ENCODE measurements around the gene CFHR2.
"Not testable (repeated sequence)": the region's sequence is repeated elsewhere in the genome, so short reads cannot be mapped to it uniquely, and the experiment has no call there.

CFHR2 gene

DNA sequence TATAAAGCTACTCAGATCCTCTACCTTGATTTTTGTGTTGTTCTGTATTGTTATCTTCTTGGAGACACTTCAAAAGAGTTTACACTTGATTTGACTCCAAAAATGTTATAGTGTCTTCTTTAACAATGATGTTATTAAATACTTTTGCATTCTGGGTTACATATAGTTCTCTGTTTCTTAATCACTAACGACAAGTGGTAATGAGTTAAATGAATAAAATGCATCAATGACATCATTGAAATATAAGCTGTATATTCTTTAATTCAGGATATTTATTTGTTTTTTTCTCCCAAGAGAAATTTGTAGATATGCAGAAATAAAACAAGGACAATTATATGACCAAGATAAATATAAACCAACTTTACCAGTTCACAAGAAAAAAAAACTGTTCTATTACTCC is 26.6 kb downstream of the CFHR2 start:
- WGBS (ENCODE audit: insufficient coverage): no CpG with 5 or more reads among the region's 1 CpG

DNA sequence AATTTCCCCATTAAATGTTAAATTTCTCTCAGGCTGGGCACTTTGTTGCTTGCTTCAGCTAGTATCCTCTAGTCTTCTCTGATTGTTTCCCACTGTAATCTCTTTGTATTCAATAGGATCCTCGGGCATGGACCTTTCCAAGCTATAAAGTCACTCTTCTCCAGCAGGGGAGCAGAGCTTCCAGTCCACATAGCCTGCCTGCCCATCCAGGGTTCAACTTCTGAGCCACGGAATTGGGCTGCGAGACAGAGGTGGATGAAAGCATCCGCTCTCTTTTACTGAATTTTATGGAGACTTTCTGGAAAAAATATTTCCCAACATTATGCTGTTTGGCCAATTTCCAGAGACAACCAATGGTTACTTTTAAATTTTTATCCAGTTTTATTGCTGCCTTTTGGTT is 32.7 kb downstream of the CFHR2 start:
- 100% methylated on average over 2 of the region's 4 CpGs for WGBS (ENCODE audit: insufficient coverage)
- no peak overlapping the region for H3K4me3 ChIP-seq (ENCODE audit: control insufficient read depth in 1 of 7, extremely low read depth in 1 of 7, insufficient read depth in 4 of 7, low read depth in 2 of 7, low read length in 6 of 7)
- ChIA-PET CTCF (no interaction called here), POLR2A (no interaction called here)
- H3K4me1 ChIP-seq (ENCODE audit: control extremely low read depth in 1 of 4, control insufficient read depth in 4 of 4, insufficient read depth in 4 of 4, low read length in 3 of 4): no peaks in the 10 kb centered on the region
- H3K27ac ChIP-seq (ENCODE audit: insufficient read depth in 1 of 2, low read depth in 1 of 2, low read length in 2 of 2, poor library complexity in 1 of 2, severe bottlenecking in 2 of 2): no peak overlapping the region
- DNase-seq: no peak
- H3K36me3 ChIP-seq (ENCODE audit: control insufficient read depth in 4 of 4, insufficient read depth in 4 of 4, low read length in 3 of 4): no peaks in the 10 kb centered on the region
- no peaks in the 10 kb centered on the region for H3K9me3 ChIP-seq (ENCODE audit: control extremely low read depth in 1 of 5, control insufficient read depth in 4 of 5, insufficient read depth in 2 of 5, low read depth in 1 of 5, low read length in 4 of 5)
- H3K27me3 ChIP-seq (replicated peaks in 2 of 5; ENCODE audit: control insufficient read depth in 4 of 5, insufficient read depth in 5 of 5, low read length in 4 of 5): no peaks in the 10 kb centered on the region

More for the DNA sequence above, 26.6 kb downstream of the CFHR2 start:
- Histone ChIP-seq H3K27ac (ENCODE audit: insufficient read depth in 1 of 2, low read depth in 1 of 2, low read length in 2 of 2, poor library complexity in 1 of 2, severe bottlenecking in 2 of 2) (no peak overlapping the region), H3K27me3 (replicated peaks in 2 of 5; ENCODE audit: control insufficient read depth in 4 of 5, insufficient read depth in 5 of 5, low read length in 4 of 5) (no peaks in the 10 kb centered on the region), H3K9me3 (ENCODE audit: control extremely low read depth in 1 of 5, control insufficient read depth in 4 of 5, insufficient read depth in 2 of 5, low read depth in 1 of 5, low read length in 4 of 5) (no peaks in the 10 kb centered on the region), H3K4me3 (ENCODE audit: control insufficient read depth in 1 of 7, extremely low read depth in 1 of 7, insufficient read depth in 4 of 7, low read depth in 2 of 7, low read length in 6 of 7) (no peak overlapping the region), H3K4me1 (ENCODE audit: control extremely low read depth in 1 of 4, control insufficient read depth in 4 of 4, insufficient read depth in 4 of 4, low read length in 3 of 4) (no peaks in the 10 kb centered on the region), H3K36me3 (ENCODE audit: control insufficient read depth in 4 of 4, insufficient read depth in 4 of 4, low read length in 3 of 4) (no peaks in the 10 kb centered on the region)
- no peak for DNase-seq
- ChIA-PET CTCF (interaction anchor here (1.1 kb wide), 1 partner anchor 10 kb away, joined by 3 read pairs; no protein-coding TSS in a partner anchor), POLR2A (no interaction called here)

DNA sequence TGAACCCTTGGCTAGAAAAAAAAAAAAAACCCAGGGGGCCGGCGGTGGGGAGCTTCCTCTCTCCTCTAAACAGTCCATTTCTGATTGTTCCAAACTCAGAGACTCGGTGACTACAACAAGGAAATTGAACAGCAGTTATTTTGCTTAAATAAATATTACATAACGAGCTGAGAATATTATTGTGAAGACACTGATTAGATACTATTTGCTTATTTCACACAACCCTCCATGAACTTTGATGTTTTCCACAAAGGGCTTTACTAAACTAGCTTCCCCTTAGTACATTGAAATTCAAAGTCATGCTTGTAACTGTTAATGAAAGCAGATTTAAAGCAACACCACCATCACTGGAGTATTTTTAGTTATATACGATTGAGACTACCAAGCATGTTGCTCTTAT is 33.7 kb downstream of the CFHR2 start, which contains the start of gene CFHR5:
TSS of gene CFHR5 (plus strand) at position 279 of the 400 bp plus-strand sequence. CDS start at position 388, 109 bp downstream.
- H3K36me3 ChIP-seq (ENCODE audit: control insufficient read depth in 4 of 4, insufficient read depth in 4 of 4, low read length in 3 of 4): no peaks in the 10 kb centered on the region
- H3K4me3 ChIP-seq (ENCODE audit: control insufficient read depth in 1 of 7, extremely low read depth in 1 of 7, insufficient read depth in 4 of 7, low read depth in 2 of 7, low read length in 6 of 7): no peak within 1 kb of the TSS
- DNase-seq: no peak
- no peak within 1 kb of the TSS for H3K27ac ChIP-seq (ENCODE audit: insufficient read depth in 1 of 2, low read depth in 1 of 2, low read length in 2 of 2, poor library complexity in 1 of 2, severe bottlenecking in 2 of 2)
- ChIA-PET CTCF (no interaction called here), POLR2A (no interaction called here)
- H3K27me3 ChIP-seq (replicated peaks in 2 of 5; ENCODE audit: control insufficient read depth in 4 of 5, insufficient read depth in 5 of 5, low read length in 4 of 5): no peaks in the 10 kb centered on the region
- no peaks in the 10 kb centered on the region for H3K9me3 ChIP-seq (ENCODE audit: control extremely low read depth in 1 of 5, control insufficient read depth in 4 of 5, insufficient read depth in 2 of 5, low read depth in 1 of 5, low read length in 4 of 5)
- no CpG with 5 or more reads among the region's 5 CpGs for WGBS (ENCODE audit: insufficient coverage)
- no peaks in the 10 kb centered on the region for H3K4me1 ChIP-seq (ENCODE audit: control extremely low read depth in 1 of 4, control insufficient read depth in 4 of 4, insufficient read depth in 4 of 4, low read length in 3 of 4)

DNA sequence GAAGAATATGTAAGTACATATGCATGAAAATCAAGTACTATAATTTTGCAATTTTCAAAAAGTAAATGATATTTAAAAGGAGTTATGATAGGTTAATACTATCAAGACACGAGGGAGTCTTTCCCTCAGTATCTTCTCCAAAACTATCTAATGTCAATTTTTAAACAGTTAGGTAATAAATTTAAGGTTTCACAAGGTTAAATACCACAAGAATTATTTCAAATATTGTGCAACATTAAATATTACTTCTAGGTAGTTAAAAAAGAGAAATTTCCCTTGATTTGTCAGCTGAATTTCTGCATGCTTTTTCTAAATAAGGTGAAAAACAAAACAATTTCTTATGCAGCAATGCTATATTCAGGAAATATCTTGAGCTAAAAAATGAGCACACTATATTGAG is 37.3 kb downstream of the CFHR2 start:
- ChIA-PET CTCF (interaction anchor here (0.9 kb wide), 1 partner anchor 11 kb away, joined by 3 read pairs; no protein-coding TSS in a partner anchor), POLR2A (no interaction called here)
- no CpG with 5 or more reads among the region's 1 CpG for WGBS (ENCODE audit: insufficient coverage)
- H3K4me1 ChIP-seq (ENCODE audit: control extremely low read depth in 1 of 4, control insufficient read depth in 4 of 4, insufficient read depth in 4 of 4, low read length in 3 of 4): no peaks in the 10 kb centered on the region
- DNase-seq: no peak
- no peaks in the 10 kb centered on the region for H3K27me3 ChIP-seq (replicated peaks in 2 of 5; ENCODE audit: control insufficient read depth in 4 of 5, insufficient read depth in 5 of 5, low read length in 4 of 5)
- H3K36me3 ChIP-seq (ENCODE audit: control insufficient read depth in 4 of 4, insufficient read depth in 4 of 4, low read length in 3 of 4): no peaks in the 10 kb centered on the region
- no peak overlapping the region for H3K27ac ChIP-seq (ENCODE audit: insufficient read depth in 1 of 2, low read depth in 1 of 2, low read length in 2 of 2, poor library complexity in 1 of 2, severe bottlenecking in 2 of 2)
- no peak overlapping the region for H3K4me3 ChIP-seq (ENCODE audit: control insufficient read depth in 1 of 7, extremely low read depth in 1 of 7, insufficient read depth in 4 of 7, low read depth in 2 of 7, low read length in 6 of 7)
- no peaks in the 10 kb centered on the region for H3K9me3 ChIP-seq (ENCODE audit: control extremely low read depth in 1 of 5, control insufficient read depth in 4 of 5, insufficient read depth in 2 of 5, low read depth in 1 of 5, low read length in 4 of 5)

DNA sequence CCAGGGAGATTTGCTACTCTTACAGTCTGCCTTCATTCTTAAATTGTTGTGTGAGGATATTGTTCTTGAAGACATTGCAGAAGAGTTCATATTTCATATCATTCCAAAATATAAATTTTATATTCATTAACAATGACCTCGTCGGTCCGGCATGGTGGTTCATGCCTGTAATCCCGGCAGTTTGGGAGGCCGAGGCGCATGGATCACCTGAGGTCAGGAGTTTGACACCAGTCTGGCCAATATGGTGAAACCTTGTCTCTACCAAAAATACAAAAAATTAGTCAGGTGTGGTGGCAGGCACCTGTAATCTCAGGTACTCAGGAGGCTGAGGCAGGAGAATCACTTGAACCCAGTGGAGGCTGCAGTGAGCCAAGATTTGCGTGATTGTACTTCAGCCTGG is 38.7 kb downstream of the CFHR2 start:
- POLR2A ChIA-PET; DNase-seq; H3K9me3 ChIP-seq (ENCODE audit: control extremely low read depth in 1 of 5, control insufficient read depth in 4 of 5, insufficient read depth in 2 of 5, low read depth in 1 of 5, low read length in 4 of 5); H3K27ac ChIP-seq (ENCODE audit: insufficient read depth in 1 of 2, low read depth in 1 of 2, low read length in 2 of 2, poor library complexity in 1 of 2, severe bottlenecking in 2 of 2); CTCF ChIA-PET; H3K36me3 ChIP-seq (ENCODE audit: control insufficient read depth in 4 of 4, insufficient read depth in 4 of 4, low read length in 3 of 4); H3K4me1 ChIP-seq (ENCODE audit: control extremely low read depth in 1 of 4, control insufficient read depth in 4 of 4, insufficient read depth in 4 of 4, low read length in 3 of 4); H3K27me3 ChIP-seq (replicated peaks in 2 of 5; ENCODE audit: control insufficient read depth in 4 of 5, insufficient read depth in 5 of 5, low read length in 4 of 5); H3K4me3 ChIP-seq (ENCODE audit: control insufficient read depth in 1 of 7, extremely low read depth in 1 of 7, insufficient read depth in 4 of 7, low read depth in 2 of 7, low read length in 6 of 7): not testable (repeated sequence)
- 100% methylated on average over 6 of the region's 7 CpGs for WGBS (ENCODE audit: insufficient coverage)

DNA sequence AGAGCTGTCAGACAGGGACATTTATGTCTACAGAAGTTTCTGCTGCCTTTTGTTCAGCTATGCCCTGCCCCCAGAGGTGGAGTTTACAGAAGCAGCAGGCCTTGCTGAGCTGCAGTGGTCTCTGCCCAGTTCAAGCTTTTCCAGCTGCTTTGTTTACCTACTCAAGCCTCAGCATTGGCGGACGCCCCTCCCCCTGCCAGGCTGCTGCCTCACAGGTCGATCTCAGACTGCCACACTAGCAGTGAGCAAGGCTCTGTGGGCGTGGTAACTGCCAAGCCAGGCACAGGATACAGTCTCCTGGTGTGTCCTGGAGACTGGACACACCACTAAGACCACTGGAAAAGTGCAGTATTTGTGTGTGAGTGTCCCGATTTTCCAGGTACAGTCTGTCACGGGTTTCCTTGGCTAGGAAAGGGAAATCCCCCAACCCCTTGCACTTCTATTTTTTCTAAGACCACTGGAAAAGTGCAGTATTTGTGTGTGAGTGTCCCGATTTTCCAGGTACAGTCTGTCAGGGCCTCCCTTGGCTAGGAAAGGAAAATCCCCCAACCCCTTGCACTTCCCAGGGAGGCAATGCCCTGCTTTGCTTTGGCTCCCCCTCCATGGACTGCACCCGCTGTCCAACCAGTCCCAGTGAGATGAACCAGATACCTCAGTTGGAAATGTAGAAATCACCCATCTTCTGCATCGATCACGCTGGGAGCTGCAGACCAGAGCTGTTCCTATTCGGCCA is 48.5 kb downstream of the CFHR2 start:
- H3K4me3 ChIP-seq (ENCODE audit: control insufficient read depth in 1 of 7, extremely low read depth in 1 of 7, insufficient read depth in 4 of 7, low read depth in 2 of 7, low read length in 6 of 7); CTCF ChIA-PET; H3K27ac ChIP-seq (ENCODE audit: insufficient read depth in 1 of 2, low read depth in 1 of 2, low read length in 2 of 2, poor library complexity in 1 of 2, severe bottlenecking in 2 of 2); H3K9me3 ChIP-seq (ENCODE audit: control extremely low read depth in 1 of 5, control insufficient read depth in 4 of 5, insufficient read depth in 2 of 5, low read depth in 1 of 5, low read length in 4 of 5); H3K36me3 ChIP-seq (ENCODE audit: control insufficient read depth in 4 of 4, insufficient read depth in 4 of 4, low read length in 3 of 4); POLR2A ChIA-PET; H3K27me3 ChIP-seq (replicated peaks in 2 of 5; ENCODE audit: control insufficient read depth in 4 of 5, insufficient read depth in 5 of 5, low read length in 4 of 5); DNase-seq; H3K4me1 ChIP-seq (ENCODE audit: control extremely low read depth in 1 of 4, control insufficient read depth in 4 of 4, insufficient read depth in 4 of 4, low read length in 3 of 4): not testable (repeated sequence)
- 83% methylated on average over 3 of the region's 11 CpGs for WGBS (ENCODE audit: insufficient coverage)

DNA sequence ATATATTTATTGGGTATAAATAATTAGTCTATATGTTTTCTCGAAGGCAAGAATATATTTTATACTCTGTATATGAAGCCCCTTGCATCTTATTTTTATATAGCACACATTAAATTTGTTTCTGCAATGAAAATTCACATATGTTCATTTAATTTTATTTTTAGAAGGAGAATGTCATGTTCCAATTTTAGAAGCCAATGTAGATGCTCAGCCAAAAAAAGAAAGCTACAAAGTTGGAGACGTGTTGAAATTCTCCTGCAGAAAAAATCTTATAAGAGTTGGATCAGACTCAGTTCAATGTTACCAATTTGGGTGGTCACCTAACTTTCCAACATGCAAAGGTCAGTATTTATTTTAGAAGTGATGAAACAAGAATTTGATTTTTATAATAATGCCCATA is 50.4 kb downstream of the CFHR2 start:
- no peak for DNase-seq
- POLR2A ChIA-PET: no interaction called here

More for the DNA sequence above, 50.4 kb downstream of the CFHR2 start:
- H3K4me1 ChIP-seq (ENCODE audit: control extremely low read depth in 1 of 4, control insufficient read depth in 4 of 4, insufficient read depth in 4 of 4, low read length in 3 of 4): no peaks in the 10 kb centered on the region
- no peaks in the 10 kb centered on the region for H3K36me3 ChIP-seq (ENCODE audit: control insufficient read depth in 4 of 4, insufficient read depth in 4 of 4, low read length in 3 of 4)
- H3K4me3 ChIP-seq (ENCODE audit: control insufficient read depth in 1 of 7, extremely low read depth in 1 of 7, insufficient read depth in 4 of 7, low read depth in 2 of 7, low read length in 6 of 7): no peak overlapping the region
- no peaks in the 10 kb centered on the region for H3K27me3 ChIP-seq (replicated peaks in 2 of 5; ENCODE audit: control insufficient read depth in 4 of 5, insufficient read depth in 5 of 5, low read length in 4 of 5)
- CTCF ChIA-PET: no interaction called here
- WGBS (ENCODE audit: insufficient coverage): no CpG with 5 or more reads among the region's 2 CpGs
- no peak overlapping the region for H3K27ac ChIP-seq (ENCODE audit: insufficient read depth in 1 of 2, low read depth in 1 of 2, low read length in 2 of 2, poor library complexity in 1 of 2, severe bottlenecking in 2 of 2)
- no peaks in the 10 kb centered on the region for H3K9me3 ChIP-seq (ENCODE audit: control extremely low read depth in 1 of 5, control insufficient read depth in 4 of 5, insufficient read depth in 2 of 5, low read depth in 1 of 5, low read length in 4 of 5)
